Dermis blood vessel endothelial cell (primary cell): ENCODE data around the gene ROR1. TPM values are rescaled to one million over a fixed set of nuclear protein-coding genes. Genes with fewer than 3 reads are reported as not detected.

Experiments used
- DNase-seq: peaks from one replicate; pipeline ENCODE4 v3.0.0; 2010
- total RNA-seq: library from RNA; depleted of rRNA; stranded (reverse); fragments of >200 nt; gene quantifications from 2 replicates; pipeline ENCODE4 v1.2.3, GENCODE V29; 2014

Gene ROR1
- total RNA-seq = 0.17 and 0.84 TPM in 2 replicates

GRCh38 chr1:63773815-63774616 is at the start of gene ROR1:
Gene ROR1 (plus strand): TSS chr1:63774017.
- peak; percentile 89 for DNase-seq

DNA sequence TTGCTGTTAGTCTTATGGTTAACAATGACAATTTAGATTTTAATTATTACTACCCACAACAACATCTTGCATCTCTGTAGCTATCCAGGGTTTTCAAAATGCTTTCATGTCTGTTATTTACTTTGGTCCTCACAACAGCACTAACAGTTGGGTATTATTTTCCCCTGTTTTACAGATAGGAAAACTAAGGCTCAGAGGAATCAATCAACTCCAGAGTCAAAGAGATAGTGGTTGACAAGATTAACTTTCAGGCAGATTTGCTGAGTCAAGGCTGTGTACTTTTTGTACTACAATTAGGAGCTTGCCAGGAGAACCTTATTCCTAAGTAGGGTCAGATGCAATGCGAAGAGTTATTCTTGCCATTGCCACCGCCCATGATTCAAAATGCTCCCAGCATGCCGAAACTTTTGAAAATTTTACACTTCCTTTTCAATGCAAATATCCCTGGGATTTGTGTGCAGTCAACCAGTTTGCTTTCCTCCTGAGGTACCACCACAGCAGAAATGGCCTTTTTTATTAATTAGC is 49.4 kb upstream of the ROR1 start:
- DNase-seq = no peak

- no peak for DNase-seq
Measured at GRCh38 chr1:63728611-63729226, 45.1 kb upstream of the ROR1 start.

DNA sequence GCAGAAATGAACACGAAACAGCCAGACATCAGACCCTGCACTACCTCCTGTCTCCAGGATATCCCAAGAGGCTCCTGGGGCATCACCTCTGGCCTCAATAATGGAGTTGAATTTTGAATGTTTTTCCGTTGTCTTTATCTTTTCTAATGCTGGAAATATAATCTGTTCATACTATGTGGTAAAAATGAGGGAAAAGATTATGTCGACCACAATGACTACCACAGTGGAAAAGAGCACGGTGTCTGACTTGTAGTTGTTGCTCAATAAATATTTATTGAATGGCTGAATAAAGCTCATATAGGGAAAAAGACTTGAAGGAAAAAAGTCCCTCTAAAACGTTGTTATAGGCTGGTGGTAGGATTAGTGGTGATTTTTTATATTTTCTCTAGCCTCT is 44.6 kb upstream of the ROR1 start:
- DNase-seq = no peak

DNA sequence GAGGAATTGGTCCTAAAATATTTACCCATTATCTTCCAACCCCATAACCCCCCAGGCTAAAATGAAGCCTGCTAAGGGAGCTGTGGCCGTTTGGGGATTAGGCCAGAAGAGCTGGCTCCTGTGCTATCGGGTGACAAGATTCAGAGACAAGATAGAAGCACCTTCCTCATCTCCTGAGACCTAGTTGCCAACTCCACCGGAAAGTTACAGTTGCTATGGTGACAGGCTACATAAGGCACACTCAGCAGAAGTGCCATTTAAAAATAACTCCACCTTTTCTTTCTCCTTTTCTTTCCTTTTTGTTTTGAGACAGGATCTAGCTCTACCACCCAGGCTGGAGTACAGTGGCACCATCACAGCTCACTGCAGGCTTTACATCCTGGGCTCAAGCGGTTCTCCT is 43.6 kb upstream of the ROR1 start:
- no peak for DNase-seq

- DNase-seq = peak; percentile 88
Measured at GRCh38 chr1:63731117-63732043, 42.4 kb upstream of the ROR1 start.

GRCh38 chr1:63732666-63733065 is 41.2 kb upstream of the ROR1 start:
- peak; percentile 63 for DNase-seq

DNA sequence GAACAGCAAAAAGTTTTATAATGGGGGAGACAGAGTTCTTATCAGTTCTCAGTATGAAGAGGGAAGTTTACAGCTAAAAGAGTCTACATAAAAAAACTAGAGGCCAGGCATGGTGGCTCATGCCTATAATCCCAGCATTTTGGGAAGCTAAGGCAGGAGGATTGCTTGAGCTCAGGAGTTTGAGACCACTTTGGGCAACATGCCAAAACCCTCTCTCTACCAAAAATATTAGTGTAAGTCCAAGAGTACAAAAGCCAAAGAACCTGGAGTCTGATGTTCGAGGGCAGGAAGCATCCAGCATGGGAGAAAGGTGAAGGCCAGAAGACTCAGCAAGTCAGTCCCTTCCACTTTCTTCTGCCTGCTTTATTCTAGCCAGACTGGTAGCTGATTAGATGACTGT is 35.0 kb upstream of the ROR1 start:
- no peak for DNase-seq

- DNase-seq = no peak
Measured at GRCh38 chr1:63739452-63739851, 34.4 kb upstream of the ROR1 start.

DNA sequence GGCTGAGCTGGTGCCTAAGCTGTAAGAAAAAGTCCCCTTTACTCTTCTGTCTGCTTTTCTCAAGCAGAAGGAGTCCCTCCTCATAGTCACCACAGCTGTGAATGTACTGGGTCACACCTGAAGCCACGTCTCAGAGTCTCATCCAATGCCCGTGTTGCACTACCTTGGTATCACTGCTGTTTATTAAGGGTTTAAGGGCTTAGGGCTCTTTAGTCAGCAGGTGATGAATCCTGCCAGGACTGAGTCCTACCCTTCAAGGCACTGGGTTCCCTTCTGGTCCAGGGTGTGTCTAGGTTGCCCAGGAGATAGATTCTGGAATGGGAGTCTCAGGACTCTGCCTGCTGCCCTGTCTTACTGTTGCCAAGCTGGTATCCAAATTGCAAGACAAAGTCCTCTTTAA is 33.4 kb upstream of the ROR1 start:
- DNase-seq = no peak

DNA sequence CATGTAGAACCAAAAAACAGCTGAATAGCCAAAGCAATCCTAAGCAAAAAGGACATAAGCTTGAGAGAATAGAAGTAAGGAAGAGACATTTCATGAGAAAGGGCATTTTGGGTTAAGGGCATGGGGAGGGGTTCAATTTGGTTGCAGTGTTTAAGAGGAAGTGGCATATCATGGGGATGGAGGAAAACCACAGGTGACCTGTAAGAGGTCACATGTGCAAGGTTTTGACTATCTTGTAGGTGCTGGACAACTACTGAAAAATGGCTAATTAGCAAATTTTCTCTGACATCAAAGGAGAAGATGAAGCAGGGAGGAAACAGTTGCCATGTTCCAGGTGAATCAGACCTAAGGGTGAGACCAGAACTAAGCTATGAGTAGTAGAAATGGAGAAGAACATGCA is 31.3 kb upstream of the ROR1 start:
- no peak for DNase-seq

DNA sequence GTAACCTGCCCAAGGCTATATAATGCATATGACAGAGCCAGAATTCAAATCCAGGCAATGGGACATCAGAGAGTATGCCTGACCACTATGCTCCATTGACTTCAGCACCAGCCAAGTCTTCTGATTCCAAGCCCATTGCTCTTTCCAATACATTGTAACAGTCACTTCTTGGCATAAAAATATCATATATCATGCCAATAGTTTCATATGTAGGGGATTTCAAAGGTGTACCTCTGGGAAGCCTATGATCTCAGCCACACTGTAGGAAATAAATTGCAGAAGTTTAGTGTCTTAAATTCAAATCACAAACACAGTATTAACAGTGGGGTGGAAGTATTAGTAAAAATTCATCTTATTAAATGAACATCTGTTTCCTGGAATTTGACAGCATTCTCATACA is 30.0 kb upstream of the ROR1 start:
- peak; percentile 44 for DNase-seq

DNA sequence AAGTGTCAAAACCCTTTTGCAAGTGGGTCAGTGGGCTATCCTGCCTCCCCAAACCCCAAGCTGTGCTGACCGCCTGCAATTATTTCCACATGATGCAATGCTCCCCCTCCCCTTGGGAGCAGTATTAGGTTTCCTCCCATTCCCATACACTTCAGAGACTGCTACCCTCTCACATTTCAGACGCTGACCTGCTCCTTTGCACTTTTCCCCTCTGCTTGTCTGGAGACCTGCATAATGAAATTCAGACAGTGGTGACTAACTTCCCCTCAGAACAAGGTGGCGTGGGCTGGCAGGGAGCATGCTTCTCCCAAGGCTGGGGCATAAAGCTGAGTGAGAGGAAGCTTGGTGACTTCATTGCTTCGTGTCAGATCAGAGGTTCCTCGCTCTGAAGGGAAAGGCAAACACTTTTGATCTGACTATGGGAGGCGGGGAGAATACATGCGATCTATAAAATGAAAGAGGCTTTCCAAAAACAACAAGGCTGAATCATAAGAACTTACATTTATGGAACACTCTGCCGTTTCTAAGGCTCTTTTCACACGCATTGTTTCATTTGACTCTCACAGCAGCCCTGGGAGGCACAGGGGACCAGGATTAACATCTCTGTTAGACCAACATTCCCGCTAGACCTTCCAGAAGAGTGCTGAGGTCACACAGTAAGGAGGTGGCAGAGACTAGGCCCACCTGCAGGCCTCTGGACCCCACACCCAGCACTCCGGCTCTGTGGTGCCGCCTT is 27.5 kb upstream of the ROR1 start:
- DNase-seq = peak; percentile 99

DNA sequence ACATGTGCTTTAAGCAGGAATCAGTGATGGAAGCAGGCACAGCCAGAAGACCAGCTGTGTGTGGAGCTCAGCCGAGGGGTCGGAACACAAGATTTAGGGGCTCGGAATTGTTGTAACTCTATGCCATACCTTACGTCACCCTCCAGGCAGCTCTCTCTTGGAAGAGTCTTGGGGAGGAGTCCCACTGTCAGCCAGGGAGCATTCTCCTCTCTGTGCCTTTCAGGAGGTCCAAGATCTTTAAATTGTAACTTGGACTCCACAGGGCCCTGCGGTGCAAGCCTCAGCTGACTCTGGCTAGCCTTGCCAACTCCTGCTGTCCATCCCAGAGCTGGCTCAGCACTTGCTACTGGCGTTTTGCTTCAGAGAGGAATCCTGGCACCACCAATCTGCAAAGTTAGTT is 26.4 kb upstream of the ROR1 start:
- DNase-seq = no peak

GRCh38 chr1:63748046-63748580 is 25.7 kb upstream of the ROR1 start:
- DNase-seq = no peak

- no peak for DNase-seq
Measured at GRCh38 chr1:63748641-63749040, 25.2 kb upstream of the ROR1 start.

- peak; percentile 33 for DNase-seq
Measured at GRCh38 chr1:63750721-63751120, 23.1 kb upstream of the ROR1 start.

GRCh38 chr1:63752176-63752575 is 21.6 kb upstream of the ROR1 start:
- peak; percentile 63 for DNase-seq

DNA sequence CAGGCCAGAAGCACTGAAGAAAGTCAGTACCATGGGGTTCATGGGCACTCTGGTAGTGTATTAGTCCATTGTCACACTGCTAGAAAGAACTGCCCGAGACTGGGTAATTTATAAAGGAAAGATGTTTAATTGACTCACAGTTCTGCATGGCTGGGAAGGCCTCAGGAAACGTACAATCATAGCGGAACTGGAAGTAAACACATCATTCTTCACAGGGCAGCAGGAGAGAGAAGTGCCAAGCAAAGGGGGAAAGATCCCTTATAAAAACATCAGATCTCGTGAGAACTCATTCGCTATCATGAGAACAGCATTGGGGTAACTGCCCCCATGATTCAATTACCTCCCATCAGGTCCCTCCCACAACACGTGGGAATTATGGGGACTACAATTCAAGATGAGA is 20.2 kb upstream of the ROR1 start:
- peak; percentile 83 for DNase-seq

DNA sequence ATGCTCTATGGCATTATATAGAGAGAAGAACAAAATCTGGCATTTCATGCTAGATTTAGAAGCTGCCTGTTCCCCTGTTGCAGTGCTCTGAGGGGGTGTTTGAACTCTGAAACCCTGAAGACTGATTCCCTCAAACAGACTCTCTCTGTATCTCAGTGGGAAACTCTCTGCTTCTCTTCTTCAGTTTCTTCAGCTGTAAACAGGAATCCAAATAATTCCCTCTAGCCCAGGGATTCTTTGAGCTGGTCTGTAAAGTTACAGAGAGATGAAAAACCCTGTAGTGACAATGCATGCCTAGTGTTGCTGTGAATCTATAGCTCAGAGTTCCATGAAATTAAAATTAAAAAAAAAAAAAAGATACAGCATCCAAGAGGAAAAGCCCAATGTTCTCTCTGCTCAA is 17.0 kb upstream of the ROR1 start:
- no peak for DNase-seq

GRCh38 chr1:63757334-63757733 is 16.5 kb upstream of the ROR1 start:
- DNase-seq = no peak

DNA sequence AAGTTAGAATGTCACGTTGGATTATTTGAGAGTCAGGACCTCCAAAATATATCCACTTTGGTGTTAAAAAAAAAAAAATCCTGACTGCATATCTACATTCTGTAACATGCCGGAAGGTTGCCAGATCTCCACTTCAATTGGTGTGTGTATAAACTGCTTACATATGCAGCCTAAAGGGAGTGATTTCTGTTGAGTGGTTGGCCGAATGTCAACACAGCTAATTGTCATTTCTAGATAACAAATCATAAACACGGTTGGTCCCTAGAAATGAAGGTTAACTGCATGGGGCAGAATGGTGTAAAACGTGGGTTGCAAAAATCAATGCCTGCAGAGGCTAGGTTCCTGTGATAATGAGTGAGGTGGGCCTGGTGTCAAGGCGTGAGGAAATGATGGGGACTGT is 15.0 kb upstream of the ROR1 start:
- DNase-seq = no peak
